ENCODE results near the gene PLD2. TPM values are rescaled to one million over a fixed set of nuclear protein-coding genes. Genes with fewer than 3 reads are reported as not detected.

Gene PLD2
- total RNA-seq, 3 donors from 2014 or later = 17.1 to 40.6 (median 30.3) TPM

DNA sequence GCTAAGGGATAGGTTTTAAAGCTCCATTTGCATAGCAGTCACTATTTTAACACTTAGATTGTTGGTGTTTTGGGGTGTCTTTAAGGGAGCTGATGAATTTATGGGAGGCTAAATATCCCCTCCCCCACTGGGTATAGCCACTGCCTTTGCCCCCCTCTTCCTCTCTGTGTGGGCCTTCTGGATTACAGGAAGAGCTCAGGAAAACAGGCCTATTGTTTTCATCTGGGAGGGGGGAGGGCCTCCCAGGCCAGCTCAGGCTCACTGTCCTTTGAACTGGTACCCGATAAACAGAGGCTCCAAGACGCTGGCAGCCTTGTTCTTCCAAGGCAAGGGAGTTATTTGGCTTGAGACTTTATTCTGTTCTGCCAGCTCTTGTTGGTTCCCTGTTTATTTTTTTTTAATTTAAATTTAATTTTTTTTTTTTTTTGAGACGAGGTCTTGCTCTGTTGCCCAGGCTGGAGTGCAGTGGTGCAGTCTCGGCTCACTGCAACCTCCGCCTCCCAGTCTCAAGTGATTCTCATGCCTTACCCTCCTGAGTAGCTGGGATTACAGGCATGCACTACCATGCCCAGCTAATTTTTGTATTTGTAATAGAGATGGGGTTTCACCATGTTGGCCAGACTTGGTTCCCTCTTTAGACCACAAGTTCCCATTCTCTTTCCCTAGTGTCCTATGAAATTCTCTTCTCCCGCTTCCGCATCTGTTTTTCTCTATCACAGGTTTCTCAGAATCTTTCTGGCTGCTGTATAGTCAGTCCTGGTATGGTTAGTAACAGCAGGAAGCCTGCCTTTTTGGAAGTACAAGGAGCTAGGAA lies 51.3 kb downstream of the PLD2 start:
- H3K27me3 ChIP-seq = no peaks in the 10 kb centered on the region
- intact Hi-C loops (cut with DNase I; ENCODE audit: low total_unique reads) = no loop called here
- H3K36me3 ChIP-seq = no peaks in the 10 kb centered on the region
- H3K9me3 ChIP-seq = no peaks in the 10 kb centered on the region
- TF ChIP-seq POLR2AphosphoS5 (IDR thresholded peaks at IDR 0.05) (no peak), POLR2A (IDR thresholded peaks at IDR 0.05) (no peak)
- TF ChIP-seq, protein P1, sequence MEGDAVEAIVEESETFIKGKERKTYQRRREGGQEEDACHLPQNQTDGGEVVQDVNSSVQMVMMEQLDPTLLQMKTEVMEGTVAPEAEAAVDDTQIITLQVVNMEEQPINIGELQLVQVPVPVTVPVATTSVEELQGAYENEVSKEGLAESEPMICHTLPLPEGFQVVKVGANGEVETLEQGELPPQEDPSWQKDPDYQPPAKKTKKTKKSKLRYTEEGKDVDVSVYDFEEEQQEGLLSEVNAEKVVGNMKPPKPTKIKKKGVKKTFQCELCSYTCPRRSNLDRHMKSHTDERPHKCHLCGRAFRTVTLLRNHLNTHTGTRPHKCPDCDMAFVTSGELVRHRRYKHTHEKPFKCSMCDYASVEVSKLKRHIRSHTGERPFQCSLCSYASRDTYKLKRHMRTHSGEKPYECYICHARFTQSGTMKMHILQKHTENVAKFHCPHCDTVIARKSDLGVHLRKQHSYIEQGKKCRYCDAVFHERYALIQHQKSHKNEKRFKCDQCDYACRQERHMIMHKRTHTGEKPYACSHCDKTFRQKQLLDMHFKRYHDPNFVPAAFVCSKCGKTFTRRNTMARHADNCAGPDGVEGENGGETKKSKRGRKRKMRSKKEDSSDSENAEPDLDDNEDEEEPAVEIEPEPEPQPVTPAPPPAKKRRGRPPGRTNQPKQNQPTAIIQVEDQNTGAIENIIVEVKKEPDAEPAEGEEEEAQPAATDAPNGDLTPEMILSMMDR (IDR thresholded peaks at IDR 0.05) = no peak
- peaks cover 3 to 17% of the 10 kb centered on the region in 2 donors for H3K4me1 ChIP-seq
- peak overlapping the region; percentile 83 to 90 for H3K27ac ChIP-seq
- peak in 1 of 2 donors; percentile 45 for DNase-seq (ENCODE audit: low spot score in 2 of 2)
- peak overlapping the region in 2 of 3 donors; percentile 39 to 60 for H3K4me3 ChIP-seq

DNA sequence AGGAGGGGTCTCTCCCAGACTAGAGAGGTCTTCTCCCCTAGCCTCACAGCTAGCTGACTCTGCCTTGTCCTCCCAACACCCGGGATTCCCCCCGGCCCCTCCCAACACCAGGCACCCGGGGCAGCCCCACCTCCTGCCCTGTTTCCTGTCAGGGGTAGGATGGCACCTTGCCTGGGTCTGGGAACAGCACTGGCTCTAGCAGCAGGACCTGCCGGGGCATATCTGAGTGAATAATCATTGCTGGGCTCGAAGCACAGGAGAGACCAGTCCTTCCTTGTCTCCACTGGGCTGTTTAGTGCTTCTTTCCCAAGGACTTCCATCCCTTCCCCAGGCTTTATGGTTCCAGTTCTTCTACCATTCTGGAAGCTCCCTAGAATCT lies 51.9 kb downstream of the PLD2 start:
- Histone ChIP-seq H3K27ac (peak overlapping the region; percentile 83 to 90), H3K27me3 (no peaks in the 10 kb centered on the region), H3K36me3 (no peaks in the 10 kb centered on the region), H3K9me3 (no peaks in the 10 kb centered on the region), H3K4me3 (peak overlapping the region in 2 of 3 donors; percentile 39 to 60), H3K4me1 (peaks cover 3 to 17% of the 10 kb centered on the region in 2 donors)
- intact Hi-C loops (cut with DNase I; ENCODE audit: low total_unique reads) = no loop called here
- DNase-seq (ENCODE audit: low spot score in 2 of 2) = peak; percentile 67 to 83
- TF ChIP-seq, protein P1 (IDR thresholded peaks at IDR 0.05) = no peak
- TF ChIP-seq POLR2AphosphoS5 (IDR thresholded peaks at IDR 0.05) (peak in 1 of 3 donors; percentile 17), POLR2A (IDR thresholded peaks at IDR 0.05) (no peak)

DNA sequence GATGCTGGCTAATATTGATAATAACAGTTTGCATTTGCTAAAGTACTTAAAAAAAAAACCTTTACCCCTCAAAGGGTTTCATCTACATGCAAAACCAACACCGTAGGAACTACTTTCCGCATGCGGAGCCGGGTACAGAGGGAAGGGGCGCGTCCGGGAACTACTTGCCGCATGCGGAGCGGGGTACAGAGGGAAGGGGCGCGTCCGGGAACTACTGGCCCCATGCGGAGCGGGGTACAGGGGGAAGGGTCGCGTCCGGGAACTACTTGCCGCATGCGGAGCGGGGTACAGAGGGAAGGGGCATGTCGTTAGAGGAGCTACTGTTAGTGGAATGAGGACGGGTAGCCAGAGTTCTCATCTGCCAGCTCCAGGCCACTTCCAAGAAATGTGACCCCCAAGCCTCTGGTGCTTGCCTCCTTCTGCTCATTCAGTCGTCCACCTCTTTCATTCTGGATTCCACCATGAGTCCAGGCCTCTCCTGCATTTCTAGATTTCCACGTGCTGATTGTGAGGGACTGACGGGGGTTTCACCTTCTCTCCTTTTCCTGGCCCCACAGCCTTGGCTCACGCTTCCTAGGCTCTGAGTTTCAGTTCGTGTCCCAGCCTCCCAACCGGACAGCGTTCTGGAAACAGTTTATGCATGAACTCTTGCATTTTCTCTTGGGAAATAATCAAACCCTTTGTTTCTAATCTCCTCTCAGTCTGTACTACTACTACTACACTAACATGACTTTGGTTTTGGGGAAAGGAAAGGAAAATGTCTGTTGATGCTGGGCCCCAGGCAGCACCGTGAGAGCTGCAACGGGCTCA lies 53.1 kb downstream of the PLD2 start:
- DNase-seq (ENCODE audit: low spot score in 2 of 2) = no peak
- peak overlapping the region; percentile 64 to 65 for H3K27ac ChIP-seq
- no peaks in the 10 kb centered on the region for H3K27me3 ChIP-seq
- TF ChIP-seq POLR2AphosphoS5 (IDR thresholded peaks at IDR 0.05) = no peak
- TF ChIP-seq, protein P1 (IDR thresholded peaks at IDR 0.05) = no peak
- TF ChIP-seq POLR2A (IDR thresholded peaks at IDR 0.05) = no peak
- intact Hi-C loops (cut with DNase I; ENCODE audit: low total_unique reads) = no loop called here
- no peaks in the 10 kb centered on the region for H3K9me3 ChIP-seq
- peak overlapping the region; percentile 1 to 60 (median 39) for H3K4me3 ChIP-seq
- H3K4me1 ChIP-seq = peaks cover 3 to 17% of the 10 kb centered on the region in 2 donors
- H3K36me3 ChIP-seq = no peaks in the 10 kb centered on the region

DNA sequence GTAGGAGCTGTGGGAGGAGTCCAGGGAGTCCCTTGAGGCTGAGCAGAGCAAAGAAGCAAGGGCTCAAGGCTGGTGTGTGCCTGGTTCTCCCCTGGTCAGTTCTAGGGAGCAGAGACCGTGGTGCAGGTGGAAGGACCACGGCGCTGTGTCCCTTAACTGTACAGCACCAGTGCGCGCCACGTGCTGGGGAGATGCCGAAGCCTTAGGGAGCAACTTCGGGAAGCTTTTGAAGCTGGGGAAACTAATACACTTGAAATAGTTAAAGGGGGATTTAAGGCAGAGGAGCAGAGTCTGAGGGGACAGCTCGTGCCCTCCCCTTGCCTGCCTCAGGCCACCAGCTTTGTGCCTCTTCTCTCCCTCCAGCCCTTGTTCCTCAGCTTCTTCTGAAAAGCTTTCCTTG lies 53.7 kb downstream of the PLD2 start:
- no peaks in the 10 kb centered on the region for H3K36me3 ChIP-seq
- TF ChIP-seq, protein P1 (IDR thresholded peaks at IDR 0.05) = no peak
- TF ChIP-seq POLR2A (IDR thresholded peaks at IDR 0.05) (no peak), POLR2AphosphoS5 (IDR thresholded peaks at IDR 0.05) (no peak)
- intact Hi-C loops (cut with DNase I; ENCODE audit: low total_unique reads) = no loop called here
- H3K27me3 ChIP-seq = no peaks in the 10 kb centered on the region
- peaks cover 3 to 17% of the 10 kb centered on the region in 2 donors for H3K4me1 ChIP-seq
- peak overlapping the region; percentile 64 to 65 for H3K27ac ChIP-seq
- no peaks in the 10 kb centered on the region for H3K9me3 ChIP-seq
- DNase-seq (ENCODE audit: low spot score in 2 of 2) = no peak
- peak overlapping the region in 2 of 3 donors; percentile 39 to 60 for H3K4me3 ChIP-seq
